Activated T-cell treated with anti-CD3 and anti-CD28 coated beads for 24 hours (primary cell): ENCODE measurements around the gene THY1.
"Not testable (repeated sequence)": the region's sequence is repeated elsewhere in the genome, so short reads cannot be mapped to it uniquely, and the experiment has no call there.

Source experiments
- DNase-seq: peaks from one replicate; pipeline ENCODE4 v3.0.0-alpha.2; 2020; ENCODE audit warnings: low read depth

Gene THY1

DNA sequence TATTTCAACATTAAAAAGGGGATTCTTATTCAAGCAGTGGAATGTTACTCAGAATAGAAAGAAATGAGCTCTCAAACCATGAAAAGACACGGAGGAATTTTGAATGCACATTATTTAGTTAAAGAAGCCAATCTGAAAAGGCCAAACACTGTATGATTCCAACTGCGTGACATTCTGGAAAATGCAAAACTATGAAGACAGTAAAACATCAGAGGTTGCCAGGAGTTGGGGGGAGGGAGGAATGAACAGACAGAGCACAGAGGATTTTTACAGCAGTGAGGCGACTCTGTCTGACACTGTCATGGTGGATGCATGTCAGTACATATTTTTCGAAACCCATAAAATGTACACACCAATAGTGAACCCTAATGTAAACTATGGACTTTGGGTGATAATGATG, 22.9 kb upstream of the THY1 start:
- DNase-seq = no peak

DNA sequence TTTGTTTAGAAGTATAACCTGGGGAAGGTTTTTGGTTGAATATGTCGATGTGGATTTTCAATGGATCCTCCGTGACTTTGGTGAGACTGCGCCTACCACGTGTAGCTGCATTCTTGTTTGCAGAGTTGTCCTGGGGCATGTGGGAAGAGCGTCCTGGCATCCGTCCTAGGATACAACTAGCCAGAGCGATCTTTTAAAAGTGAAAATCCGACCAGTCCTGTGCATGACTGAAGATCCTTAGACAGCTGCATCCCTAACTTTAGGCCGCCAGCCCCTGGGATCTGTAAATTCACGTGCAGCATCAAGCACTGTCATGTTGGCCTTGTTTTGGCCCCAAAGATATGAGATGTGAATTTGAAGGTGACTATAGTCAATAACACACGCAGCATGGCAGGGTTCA, 22.4 kb upstream of the THY1 start:
- no peak for DNase-seq

- DNase-seq = no peak
Observed at GRCh38 chr11:119441898-119442243, 18.9 kb upstream of the THY1 start.

DNA sequence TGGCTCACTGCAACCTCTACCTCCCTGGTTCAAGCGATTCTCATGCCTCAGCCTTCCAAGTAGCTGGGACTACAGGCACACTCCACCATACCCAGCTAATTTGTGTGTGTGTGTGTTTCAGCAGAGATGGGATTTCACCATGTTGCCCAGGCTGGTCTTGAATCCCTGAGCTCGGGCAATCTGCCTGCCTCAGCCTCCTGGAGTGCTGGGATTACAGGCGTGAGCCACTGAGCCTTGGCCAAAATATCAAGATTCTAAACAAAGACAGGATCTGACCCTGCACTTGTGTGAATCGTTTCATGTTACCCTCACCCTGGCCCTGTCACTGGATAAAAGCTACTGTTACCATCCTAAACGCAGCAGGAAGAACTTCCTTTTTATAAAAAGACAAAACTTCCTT, 15.6 kb upstream of the THY1 start:
- DNase-seq = no peak

GRCh38 chr11:119437521-119437920, 14.5 kb upstream of the THY1 start:
- not testable (repeated sequence) for DNase-seq

- no peak for DNase-seq
Observed at GRCh38 chr11:119436711-119437110, 13.7 kb upstream of the THY1 start.

DNA sequence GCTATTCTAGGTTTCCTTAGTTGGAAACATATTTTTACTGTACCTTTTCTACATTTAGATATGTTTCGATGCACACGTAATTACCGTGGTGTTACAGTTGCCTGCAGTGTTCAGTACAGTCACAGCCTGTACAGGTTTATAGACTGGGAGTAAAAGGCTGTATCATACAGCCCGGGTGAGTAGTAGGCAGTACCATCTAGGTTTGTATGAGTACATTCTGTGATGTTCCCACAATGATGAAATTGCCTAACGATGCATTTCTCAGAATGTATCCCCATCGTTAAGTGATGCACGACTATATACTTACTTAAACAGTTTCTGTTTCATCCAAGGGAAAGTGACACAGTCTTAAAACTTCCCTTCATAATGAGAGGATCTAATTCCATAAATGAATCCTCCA, 13.1 kb upstream of the THY1 start:
- DNase-seq = no peak

GRCh38 chr11:119434591-119435330, 11.8 kb upstream of the THY1 start:
- DNase-seq = no peak

DNA sequence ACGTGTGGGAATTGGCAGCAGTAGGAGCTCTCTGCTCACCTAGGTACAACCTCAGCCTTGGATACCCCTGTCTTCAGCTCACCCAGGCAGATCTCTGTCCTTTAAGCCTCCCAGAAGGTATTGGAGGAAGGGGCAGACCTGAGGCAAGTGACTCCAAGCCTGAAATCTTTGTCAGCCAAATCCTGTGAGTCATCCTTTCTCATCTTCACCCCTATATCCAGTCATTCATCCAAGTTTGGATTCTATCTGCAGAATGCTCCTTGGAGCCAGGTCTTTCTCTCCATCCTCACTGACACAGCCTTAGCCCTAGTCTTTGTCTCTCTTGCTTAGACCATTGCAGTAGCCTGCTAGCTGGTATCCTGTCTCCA, 10.4 kb upstream of the THY1 start:
- no peak for DNase-seq

DNA sequence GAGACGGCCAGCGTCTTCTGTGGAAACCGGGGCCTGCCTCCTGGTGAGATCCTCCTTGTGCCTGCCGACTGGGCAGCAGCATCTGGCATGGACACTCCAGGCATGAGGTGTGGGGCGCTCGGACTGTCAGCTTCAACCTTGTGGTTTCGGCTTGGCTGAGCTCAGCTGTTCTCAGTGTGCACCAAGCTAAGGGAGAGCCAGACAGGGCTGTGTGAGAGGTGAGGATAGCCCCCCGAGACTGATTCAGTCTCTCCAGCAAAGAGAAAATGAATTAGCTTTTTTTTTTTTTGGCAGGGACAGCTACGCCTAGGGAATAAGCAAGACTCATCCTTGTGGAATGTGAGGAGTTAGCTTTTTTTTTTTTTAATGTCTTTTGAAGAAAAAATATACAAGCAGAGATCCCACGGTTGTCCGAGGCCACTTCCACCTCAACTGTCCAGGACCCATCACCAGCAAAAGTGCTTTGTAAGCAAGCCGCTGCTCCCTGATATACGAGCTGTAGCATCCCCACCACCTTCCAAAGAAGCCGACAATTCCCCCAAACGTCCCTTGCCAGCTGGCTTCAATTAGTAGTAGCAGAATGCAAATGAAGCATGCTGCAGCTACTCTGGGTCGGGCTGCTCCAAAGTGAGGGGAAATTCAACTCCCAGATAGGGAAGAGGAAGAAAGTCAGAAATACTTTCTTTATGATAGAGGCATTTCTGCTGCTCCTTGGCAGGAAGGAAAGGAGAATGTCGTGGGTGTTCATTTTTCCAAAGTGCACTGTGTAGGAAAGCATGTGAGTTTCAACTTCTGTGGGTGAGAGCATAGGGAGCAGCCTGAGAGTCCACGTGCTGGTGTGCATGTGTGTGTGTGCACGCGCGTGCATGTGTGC, 9.7 kb upstream of the THY1 start:
- no peak for DNase-seq

- DNase-seq = no peak
Observed at GRCh38 chr11:119431523-119431922, 8.6 kb upstream of the THY1 start.

- DNase-seq = no peak
Observed at GRCh38 chr11:119427279-119427678, 4.3 kb upstream of the THY1 start.

- no peak for DNase-seq
Observed at GRCh38 chr11:119426142-119426541, 3.2 kb upstream of the THY1 start.

GRCh38 chr11:119424775-119425174, 1.8 kb upstream of the THY1 start:
- no peak for DNase-seq

- no peak for DNase-seq
Observed at GRCh38 chr11:119424276-119424675, 1.3 kb upstream of the THY1 start.

GRCh38 chr11:119423509-119424254, 710 bp upstream of the THY1 start:
- no peak for DNase-seq

DNA sequence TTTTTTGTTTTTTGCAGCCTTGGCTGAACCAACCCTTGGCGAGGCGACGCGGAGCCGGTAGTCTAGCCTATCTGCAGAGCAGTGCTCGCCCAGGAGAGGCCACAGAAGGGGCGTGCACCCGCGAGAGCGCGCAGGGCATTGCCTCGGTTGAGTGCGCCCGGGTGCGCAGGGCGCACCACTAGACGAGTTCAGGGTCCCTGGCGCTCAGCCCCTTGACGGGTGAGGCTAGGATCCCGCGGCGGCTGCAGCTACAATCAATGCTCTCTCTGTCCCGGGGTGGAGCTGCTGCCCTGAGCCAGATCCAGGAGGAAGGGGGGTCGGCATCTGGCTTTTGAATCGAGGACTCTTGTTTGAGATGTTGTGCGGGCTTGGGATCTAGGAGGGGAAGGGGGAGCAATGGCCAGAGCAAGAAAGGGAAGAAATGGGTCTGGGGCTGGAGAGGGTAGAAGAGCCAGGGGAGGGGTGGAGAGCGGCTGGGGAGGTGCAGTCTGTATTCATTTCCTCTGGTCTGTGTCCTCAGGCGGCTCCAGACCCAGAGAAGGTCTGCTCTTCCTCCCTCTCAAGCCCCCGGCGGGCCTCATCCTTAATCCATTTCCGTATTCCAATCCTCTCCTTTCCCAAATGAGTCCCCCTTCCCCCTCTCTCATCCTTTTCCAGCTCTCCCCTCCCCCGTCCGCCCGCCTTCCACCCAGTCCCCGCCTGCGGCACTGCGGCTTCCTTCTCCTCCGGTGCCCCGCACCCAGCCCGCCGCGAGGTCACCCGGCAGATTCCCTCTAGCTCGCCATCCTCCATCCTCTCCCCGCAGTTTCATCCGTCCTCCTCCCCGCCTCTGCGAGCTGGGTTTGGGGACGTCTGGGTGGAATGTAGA, 797 bp downstream of the THY1 start:
- no peak for DNase-seq

DNA sequence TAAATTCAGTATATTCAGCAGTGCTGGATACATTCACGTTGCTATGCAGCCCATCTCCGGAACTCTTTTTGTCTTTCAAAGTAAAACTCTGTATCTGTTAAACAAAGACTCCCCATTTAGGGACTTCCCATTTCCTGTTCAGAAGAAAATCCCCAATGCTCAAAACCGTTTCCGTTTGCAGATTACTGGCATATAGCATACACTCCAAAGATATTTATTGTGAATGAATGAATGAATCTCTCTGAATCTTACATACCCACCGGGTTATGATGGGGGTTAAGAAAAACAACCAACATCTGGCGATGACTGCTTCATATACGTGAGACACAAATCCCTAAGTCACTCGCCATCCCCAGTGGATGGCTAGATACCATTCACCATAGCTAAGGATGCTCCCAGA, 1.6 kb downstream of the THY1 start:
- DNase-seq = no peak

DNA sequence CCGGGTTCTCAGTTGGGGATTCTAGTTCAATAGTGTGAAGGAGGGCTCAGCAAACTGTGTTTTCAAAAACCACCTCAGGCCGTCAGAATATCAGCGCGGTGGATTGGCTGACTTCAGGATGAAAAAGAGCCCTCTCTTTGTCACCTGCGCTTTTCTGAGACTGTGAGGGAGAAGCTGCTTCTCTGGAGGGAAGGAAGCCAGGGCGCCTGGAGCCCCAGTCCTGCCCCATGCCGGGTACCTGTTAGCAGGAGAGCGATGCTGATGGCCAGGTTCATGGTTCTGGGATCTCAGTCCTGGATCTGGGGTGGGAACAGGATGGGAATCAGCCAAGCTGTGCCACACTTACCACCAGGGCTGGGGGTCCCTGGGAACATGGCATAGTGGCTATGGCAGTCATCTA, 2.3 kb downstream of the THY1 start:
- DNase-seq = no peak

DNA sequence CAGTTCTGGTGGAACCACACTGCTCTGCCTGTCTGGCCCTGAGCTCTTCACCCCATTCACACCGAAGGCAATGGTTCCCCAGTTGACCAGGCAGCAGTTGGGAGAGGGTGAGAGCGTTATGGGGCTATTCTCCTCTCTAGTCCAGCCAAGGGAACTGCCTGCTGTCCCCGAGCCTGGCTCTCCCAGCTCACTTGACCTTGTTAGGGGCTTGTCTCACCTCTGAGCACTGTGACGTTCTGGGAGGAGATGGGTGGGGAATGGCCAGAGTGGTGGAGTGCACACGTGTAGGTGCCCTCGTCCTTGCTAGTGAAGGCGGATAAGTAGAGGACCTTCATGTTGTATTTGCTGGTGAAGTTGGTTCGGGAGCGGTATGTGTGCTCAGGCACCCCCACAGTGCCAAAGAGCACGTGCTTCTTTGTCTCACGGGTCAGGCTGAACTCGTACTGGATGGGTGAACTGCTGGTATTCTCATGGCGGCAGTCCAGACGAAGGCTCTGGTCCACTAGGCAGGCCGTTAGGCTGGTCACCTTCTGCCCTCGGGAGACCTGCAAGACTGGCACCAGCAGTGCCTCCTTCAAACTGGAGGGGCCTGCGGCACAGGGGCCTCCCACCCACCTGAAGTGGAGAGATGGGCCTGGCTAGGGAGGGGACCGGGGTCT, 3.0 kb downstream of the THY1 start:
- DNase-seq = no peak

GRCh38 chr11:119419246-119419645, 3.7 kb downstream of the THY1 start:
- DNase-seq = no peak
